Left lung (tissue), 10 donors: ENCODE data around the gene KIAA0232. TPM values are rescaled to one million over a fixed set of nuclear protein-coding genes. Genes with fewer than 3 reads are reported as not detected.

Experiments
- ATAC-seq: fragments of 200-7000 bp; cut with Tn5 transposase; one replicate; pipeline ENCODE4 v1.9.1; 2020; ENCODE audit warnings: moderate library complexity
- DNase-seq, 4 donors: peaks; one replicate each; pipeline ENCODE4 v3.0.0-alpha.2; 2013 to 2020
- H3K27ac ChIP-seq, 2 donors: fragments of 200-600 bp; sonication (generic) in 1 of 2; one replicate each; pipeline versions ENCODE4 v1.5.0 to v1.8.0; 2020 to 2021
- H3K27me3 ChIP-seq, 2 donors: fragments of 200-600 bp; sonication (generic) in 1 of 2; one replicate each; pipeline versions ENCODE4 v1.5.0 to v1.8.0; 2020 to 2021
- H3K36me3 ChIP-seq, 2 donors: fragments of 200-600 bp; sonication (generic) in 1 of 2; one replicate each; pipeline versions ENCODE4 v1.5.0 to v1.8.0; 2020 to 2021
- H3K4me1 ChIP-seq, 2 donors: fragments of 200-600 bp; one replicate each; pipeline ENCODE4 v1.8.0; 2021
- H3K4me3 ChIP-seq, 2 donors: fragments of 200-600 bp; sonication (generic) in 1 of 2; one replicate each; pipeline versions ENCODE4 v1.5.0 to v1.8.0; 2020 to 2021; ENCODE audit warnings: mild to moderate bottlenecking in 1 of 2
- H3K9me3 ChIP-seq, 2 donors: fragments of 200-600 bp; sonication (generic) in 1 of 2; one replicate each; pipeline versions ENCODE4 v1.5.0 to v1.8.0; 2020 to 2021
- CTCF ChIP-seq, 2 donors: fragments of 200-600 bp; sonication (generic) in 1 of 2; IDR thresholded peaks; one replicate each; pipeline versions ENCODE4 v1.5.0 to v1.8.0; 2021; ENCODE audit warnings: antibody characterized with exemption in 2 of 2
- intact Hi-C, 2 donors: fragments of 100-400 bp; cut with DNase I; formaldehyde crosslinking; loops; one replicate each; pipeline versions ENCODE4 v1.11.2 to v1.14.2; 2022
- polyA plus RNA-seq, 6 donors: library from polyadenylated mRNA; unstranded; fragments of 120-200 nt; gene quantifications; one replicate each; pipeline ENCODE4 v1.2.1, GENCODE V29; 2013; ENCODE audit not compliant: insufficient read length in 6 of 6
- total RNA-seq, 2 donors: library from RNA; stranded (reverse); fragmentation: NEBNext Ultra II Directional; extraction: Animal tissue kit (Norgen Biotek cat#: 25700); gene quantifications; one replicate each; pipeline ENCODE4 v1.2.1, GENCODE V29; 2021
- donor health status: DM: no; HTN: yes; CAD: no.
- donor health status: DM: no; HTN: no; CAD: no.

The KIAA0232 gene
- total and polyA plus RNA-seq, 8 donors: 24.3 to 34.3 (median 29.1) TPM

- ATAC-seq: no peak
- no peaks in the 10 kb centered on the region for H3K9me3 ChIP-seq
- H3K36me3 ChIP-seq: no peaks in the 10 kb centered on the region
- H3K4me1 ChIP-seq: peaks cover 0 to 22% of the 10 kb centered on the region in 2 donors
- intact Hi-C loops: no loop called here
- DNase-seq: no peak
- H3K27me3 ChIP-seq: no peaks in the 10 kb centered on the region
- no peak overlapping the region for H3K4me3 ChIP-seq
- no peak overlapping the region for H3K27ac ChIP-seq
- TF ChIP-seq CTCF (IDR thresholded peaks at IDR 0.05): no peak
Observed at GRCh38 chr4:6802025-6802424, 19.5 kb downstream of the KIAA0232 start.

GRCh38 chr4:6802626-6803025, 20.1 kb downstream of the KIAA0232 start:
- no peak overlapping the region for H3K27ac ChIP-seq
- intact Hi-C loops: no loop called here

GRCh38 chr4:6803246-6803645, 20.7 kb downstream of the KIAA0232 start:
- Histone ChIP-seq H3K4me3 (no peak overlapping the region), H3K27me3 (no peaks in the 10 kb centered on the region), H3K9me3 (no peaks in the 10 kb centered on the region), H3K27ac (no peak overlapping the region), H3K36me3 (no peaks in the 10 kb centered on the region), H3K4me1 (peaks cover 0 to 32% of the 10 kb centered on the region in 2 donors)
- intact Hi-C loops: no loop called here
- ATAC-seq (no peak), DNase-seq (no peak)
- no peak for TF ChIP-seq CTCF (IDR thresholded peaks at IDR 0.05)

More at GRCh38 chr4:6802626-6803025, 20.1 kb downstream of the KIAA0232 start:
- no peak overlapping the region for H3K4me3 ChIP-seq
- no peak for ATAC-seq
- H3K9me3 ChIP-seq: no peaks in the 10 kb centered on the region
- TF ChIP-seq CTCF (IDR thresholded peaks at IDR 0.05): no peak
- H3K27me3 ChIP-seq: no peaks in the 10 kb centered on the region
- no peak for DNase-seq
- H3K4me1 ChIP-seq: peaks cover 0 to 25% of the 10 kb centered on the region in 2 donors
- H3K36me3 ChIP-seq: no peaks in the 10 kb centered on the region

GRCh38 chr4:6804082-6804752, 21.7 kb downstream of the KIAA0232 start:
- Histone ChIP-seq H3K27me3 (no peaks in the 10 kb centered on the region), H3K4me3 (no peak overlapping the region), H3K4me1 (peaks cover 0 to 35% of the 10 kb centered on the region in 2 donors), H3K36me3 (no peaks in the 10 kb centered on the region), H3K9me3 (no peaks in the 10 kb centered on the region), H3K27ac (no peak overlapping the region)
- intact Hi-C loops: no loop called here
- ATAC-seq (no peak), DNase-seq (no peak)
- TF ChIP-seq CTCF (IDR thresholded peaks at IDR 0.05): no peak

GRCh38 chr4:6806924-6807626, 24.5 kb downstream of the KIAA0232 start:
- H3K27ac ChIP-seq: peak overlapping the region; percentile 47 to 91
- DNase-seq (no peak), ATAC-seq (peak; percentile 40)
- no peak for TF ChIP-seq CTCF (IDR thresholded peaks at IDR 0.05)
- intact Hi-C loops: no loop called here
- H3K36me3 ChIP-seq: no peaks in the 10 kb centered on the region
- H3K9me3 ChIP-seq: no peaks in the 10 kb centered on the region
- H3K4me1 ChIP-seq: peaks cover 0 to 49% of the 10 kb centered on the region in 2 donors
- H3K27me3 ChIP-seq: no peaks in the 10 kb centered on the region
- H3K4me3 ChIP-seq: no peak overlapping the region
